ENCODE data around the gene DHX15. TPM values are rescaled to one million over a fixed set of nuclear protein-coding genes. Genes with fewer than 3 reads are reported as not detected.

DHX15 gene
- total and polyA plus RNA-seq, 9 of the 15 experiments (the other 6 are each of a cell fraction or from before 2014, with no cell fraction given) = 165 to 287 (median 208) TPM

DNA sequence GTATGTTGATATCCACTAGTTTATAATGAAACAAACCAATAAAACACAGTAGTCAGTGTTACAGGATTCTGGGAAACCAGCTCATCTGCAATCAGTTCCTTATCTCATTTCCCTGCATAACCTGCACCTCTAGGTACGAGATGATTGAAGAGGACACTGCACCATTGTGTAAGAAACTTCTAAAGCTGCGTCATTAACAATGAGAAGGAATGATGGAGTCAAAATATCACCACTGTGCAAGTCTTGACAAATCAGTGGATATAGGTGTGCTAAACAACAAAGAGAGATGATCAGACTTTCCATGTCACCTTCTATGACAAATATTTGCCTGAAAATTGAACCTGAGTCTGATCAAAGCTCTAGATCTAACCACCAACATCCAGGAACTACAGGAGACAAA lies 40.7 kb upstream of the DHX15 start:
- in situ Hi-C loops (cut with MboI) (no loop called here), intact Hi-C loops (cut with micrococcal nuclease) (no loop called here)
- Histone ChIP-seq H3K4me3 (no peak overlapping the region), H3K9ac (ENCODE audit: insufficient read depth in 1 of 2, low read depth in 2 of 2, low read length in 2 of 2) (no peak overlapping the region), H2AFZ (ENCODE audit: low read depth, low read length) (no peak overlapping the region), H3K27me3 (ENCODE audit: control insufficient read depth in 2 of 2, insufficient read depth in 2 of 2, low read length in 2 of 2) (peaks cover 0 to 7% of the 10 kb centered on the region in 2 experiments; a peak in 2 of 5 replicates), H3K79me2 (ENCODE audit: control insufficient read depth, insufficient read depth, low read length) (no peaks in the 10 kb centered on the region), H3K4me1 (replicated peaks in 1 of 2; ENCODE audit: control insufficient read depth in 2 of 2, insufficient read depth in 2 of 2, low read length in 2 of 2) (no peaks in the 10 kb centered on the region), H3K27ac (ENCODE audit: extremely low read depth, low read depth, low read length) (no peak overlapping the region), H3K4me2 (ENCODE audit: insufficient read depth, low read length) (no peak overlapping the region), H3K9me3 (replicated peaks; ENCODE audit: control insufficient read depth, insufficient read depth, low read depth, low read length) (no peaks in the 10 kb centered on the region), H3K9me1 (ENCODE audit: control insufficient read depth, insufficient read depth, low read length) (no peaks in the 10 kb centered on the region), H3K36me3 (ENCODE audit: control insufficient read depth, insufficient read depth, low read length) (no peaks in the 10 kb centered on the region), H4K20me1 (replicated peaks; ENCODE audit: control insufficient read depth, insufficient read depth, low read length) (no peaks in the 10 kb centered on the region)
- WGBS (ENCODE audit: insufficient coverage, low coverage, missing lambda C conversion rate) = 0% methylated on average over 2 of the region's 2 CpGs
- TF ChIP-seq TAF9B (IDR thresholded peaks at IDR 0.05; ENCODE audit: partially characterized antibody) = no peak
- TF ChIP-seq, protein P1, sequence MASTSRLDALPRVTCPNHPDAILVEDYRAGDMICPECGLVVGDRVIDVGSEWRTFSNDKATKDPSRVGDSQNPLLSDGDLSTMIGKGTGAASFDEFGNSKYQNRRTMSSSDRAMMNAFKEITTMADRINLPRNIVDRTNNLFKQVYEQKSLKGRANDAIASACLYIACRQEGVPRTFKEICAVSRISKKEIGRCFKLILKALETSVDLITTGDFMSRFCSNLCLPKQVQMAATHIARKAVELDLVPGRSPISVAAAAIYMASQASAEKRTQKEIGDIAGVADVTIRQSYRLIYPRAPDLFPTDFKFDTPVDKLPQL (IDR thresholded peaks at IDR 0.05; ENCODE audit: extremely low read depth, insufficient read length) = no peak
- BruUV-seq (replicated peaks) = no TSS peak
- CTCF ChIA-PET (ENCODE audit: low intra/inter-chr PET ratio) = no interaction called here
- no peak for DNase-seq (ENCODE audit: extremely low read depth in 1 of 4, low spot score in 3 of 4)
- POLR2A ChIA-PET = interaction anchor here (1.4 kb wide), 1 partner anchor 41 kb away, joined by 5 read pairs; the partner anchor contains the start of gene DHX15
- ATAC-seq = no peak
- no peak for FAIRE-seq

DNA sequence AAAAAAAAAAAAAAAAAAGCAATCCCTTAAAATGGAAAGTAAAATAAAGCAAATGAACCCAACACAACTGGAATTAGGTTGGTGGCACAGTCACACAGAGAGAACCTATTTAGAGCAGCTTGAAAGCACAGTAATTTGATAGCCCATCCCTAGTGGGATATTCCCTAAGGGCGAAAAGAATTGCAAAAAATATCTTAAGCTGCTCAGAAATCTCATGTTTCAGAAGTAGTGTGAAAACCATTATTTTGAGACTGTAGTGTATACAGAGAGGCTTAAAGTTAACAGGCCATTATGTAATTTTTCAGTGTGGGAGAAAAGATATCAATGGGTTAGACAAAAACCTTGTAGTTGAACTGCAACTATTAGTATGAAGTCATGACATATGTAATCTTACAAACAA lies 40.0 kb upstream of the DHX15 start:
- Histone ChIP-seq H3K36me3 (ENCODE audit: control insufficient read depth, insufficient read depth, low read length) (no peaks in the 10 kb centered on the region), H3K79me2 (ENCODE audit: control insufficient read depth, insufficient read depth, low read length) (no peaks in the 10 kb centered on the region), H2AFZ (ENCODE audit: low read depth, low read length) (no peak overlapping the region), H3K27me3 (ENCODE audit: control insufficient read depth in 2 of 2, insufficient read depth in 2 of 2, low read length in 2 of 2) (peaks cover 0 to 7% of the 10 kb centered on the region in 2 experiments; a peak in 2 of 5 replicates), H3K4me2 (ENCODE audit: insufficient read depth, low read length) (no peak overlapping the region), H3K27ac (ENCODE audit: extremely low read depth, low read depth, low read length) (no peak overlapping the region), H3K9me3 (replicated peaks; ENCODE audit: control insufficient read depth, insufficient read depth, low read depth, low read length) (no peaks in the 10 kb centered on the region), H4K20me1 (replicated peaks; ENCODE audit: control insufficient read depth, insufficient read depth, low read length) (no peaks in the 10 kb centered on the region), H3K9ac (ENCODE audit: insufficient read depth in 1 of 2, low read depth in 2 of 2, low read length in 2 of 2) (no peak overlapping the region), H3K4me3 (no peak overlapping the region), H3K4me1 (replicated peaks in 1 of 2; ENCODE audit: control insufficient read depth in 2 of 2, insufficient read depth in 2 of 2, low read length in 2 of 2) (no peaks in the 10 kb centered on the region), H3K9me1 (ENCODE audit: control insufficient read depth, insufficient read depth, low read length) (no peaks in the 10 kb centered on the region)
- FAIRE-seq (no peak), ATAC-seq (no peak), DNase-seq (ENCODE audit: extremely low read depth in 1 of 4, low spot score in 3 of 4) (no peak)
- intact Hi-C loops (cut with micrococcal nuclease) = no loop called here
- 0% methylated on average over 1 of the region's 1 CpG for WGBS (ENCODE audit: insufficient coverage, low coverage, missing lambda C conversion rate)
- BruUV-seq (replicated peaks) = no TSS peak
- in situ Hi-C loops (cut with MboI) = no loop called here
- POLR2A ChIA-PET = interaction anchor here (1.1 to 1.4 kb wide), 2 partner anchors 10 to 40 kb away, joined by 3 to 5 read pairs; partner anchors contain the start of gene DHX15
- CTCF ChIA-PET (ENCODE audit: low intra/inter-chr PET ratio) = no interaction called here
- TF ChIP-seq TARDBP (IDR thresholded peaks at IDR 0.05) = no peak
- TF ChIP-seq SMAD2 (IDR thresholded peaks at IDR 0.05; ENCODE audit: low read depth, low read length) = no peak
- TF ChIP-seq MED1 (CRISPR knock-in tag; IDR thresholded peaks at IDR 0.05; ENCODE audit: borderline replicate concordance) = no peak
- TF ChIP-seq, protein P2, sequence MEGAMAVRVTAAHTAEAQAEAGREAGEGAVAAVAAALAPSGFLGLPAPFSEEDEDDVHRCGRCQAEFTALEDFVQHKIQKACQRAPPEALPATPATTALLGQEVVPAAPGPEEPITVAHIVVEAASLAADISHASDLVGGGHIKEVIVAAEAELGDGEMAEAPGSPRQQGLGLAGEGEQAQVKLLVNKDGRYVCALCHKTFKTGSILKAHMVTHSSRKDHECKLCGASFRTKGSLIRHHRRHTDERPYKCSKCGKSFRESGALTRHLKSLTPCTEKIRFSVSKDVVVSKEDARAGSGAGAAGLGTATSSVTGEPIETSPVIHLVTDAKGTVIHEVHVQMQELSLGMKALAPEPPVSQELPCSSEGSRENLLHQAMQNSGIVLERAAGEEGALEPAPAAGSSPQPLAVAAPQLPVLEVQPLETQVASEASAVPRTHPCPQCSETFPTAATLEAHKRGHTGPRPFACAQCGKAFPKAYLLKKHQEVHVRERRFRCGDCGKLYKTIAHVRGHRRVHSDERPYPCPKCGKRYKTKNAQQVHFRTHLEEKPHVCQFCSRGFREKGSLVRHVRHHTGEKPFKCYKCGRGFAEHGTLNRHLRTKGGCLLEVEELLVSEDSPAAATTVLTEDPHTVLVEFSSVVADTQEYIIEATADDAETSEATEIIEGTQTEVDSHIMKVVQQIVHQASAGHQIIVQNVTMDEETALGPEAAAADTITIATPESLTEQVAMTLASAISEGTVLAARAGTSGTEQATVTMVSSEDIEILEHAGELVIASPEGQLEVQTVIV (CRISPR knock-in tag; IDR thresholded peaks at IDR 0.05; ENCODE audit: borderline replicate concordance) = no peak
- TF ChIP-seq, protein P3, sequence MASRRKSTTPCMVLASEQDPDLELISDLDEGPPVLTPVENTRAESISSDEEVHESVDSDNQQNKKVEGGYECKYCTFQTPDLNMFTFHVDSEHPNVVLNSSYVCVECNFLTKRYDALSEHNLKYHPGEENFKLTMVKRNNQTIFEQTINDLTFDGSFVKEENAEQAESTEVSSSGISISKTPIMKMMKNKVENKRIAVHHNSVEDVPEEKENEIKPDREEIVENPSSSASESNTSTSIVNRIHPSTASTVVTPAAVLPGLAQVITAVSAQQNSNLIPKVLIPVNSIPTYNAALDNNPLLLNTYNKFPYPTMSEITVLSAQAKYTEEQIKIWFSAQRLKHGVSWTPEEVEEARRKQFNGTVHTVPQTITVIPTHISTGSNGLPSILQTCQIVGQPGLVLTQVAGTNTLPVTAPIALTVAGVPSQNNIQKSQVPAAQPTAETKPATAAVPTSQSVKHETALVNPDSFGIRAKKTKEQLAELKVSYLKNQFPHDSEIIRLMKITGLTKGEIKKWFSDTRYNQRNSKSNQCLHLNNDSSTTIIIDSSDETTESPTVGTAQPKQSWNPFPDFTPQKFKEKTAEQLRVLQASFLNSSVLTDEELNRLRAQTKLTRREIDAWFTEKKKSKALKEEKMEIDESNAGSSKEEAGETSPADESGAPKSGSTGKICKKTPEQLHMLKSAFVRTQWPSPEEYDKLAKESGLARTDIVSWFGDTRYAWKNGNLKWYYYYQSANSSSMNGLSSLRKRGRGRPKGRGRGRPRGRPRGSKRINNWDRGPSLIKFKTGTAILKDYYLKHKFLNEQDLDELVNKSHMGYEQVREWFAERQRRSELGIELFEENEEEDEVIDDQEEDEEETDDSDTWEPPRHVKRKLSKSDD (conservative IDR thresholded peaks at IDR 0.05; ENCODE audit: low read length) = no peak
- TF ChIP-seq, protein P4, sequence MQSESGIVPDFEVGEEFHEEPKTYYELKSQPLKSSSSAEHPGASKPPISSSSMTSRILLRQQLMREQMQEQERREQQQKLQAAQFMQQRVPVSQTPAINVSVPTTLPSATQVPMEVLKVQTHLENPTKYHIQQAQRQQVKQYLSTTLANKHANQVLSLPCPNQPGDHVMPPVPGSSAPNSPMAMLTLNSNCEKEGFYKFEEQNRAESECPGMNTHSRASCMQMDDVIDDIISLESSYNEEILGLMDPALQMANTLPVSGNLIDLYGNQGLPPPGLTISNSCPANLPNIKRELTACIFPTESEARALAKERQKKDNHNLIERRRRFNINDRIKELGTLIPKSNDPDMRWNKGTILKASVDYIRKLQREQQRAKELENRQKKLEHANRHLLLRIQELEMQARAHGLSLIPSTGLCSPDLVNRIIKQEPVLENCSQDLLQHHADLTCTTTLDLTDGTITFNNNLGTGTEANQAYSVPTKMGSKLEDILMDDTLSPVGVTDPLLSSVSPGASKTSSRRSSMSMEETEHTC (IDR thresholded peaks at IDR 0.05) = no peak

All from K562 (cell line).